PC-9 (cell line): ENCODE results near the gene ANAPC1. TPM values are rescaled to one million over a fixed set of nuclear protein-coding genes. Genes with fewer than 3 reads are reported as not detected.
"Not testable (repeated sequence)": the region's sequence is repeated elsewhere in the genome, so short reads cannot be mapped to it uniquely, and the experiment has no call there.

Source experiments
- BruUV-seq: library from RNA; stranded (reverse); fragments of 400-500 nt; replicated peaks from 2 replicates; lab custom pipeline; 2021; lab: Mats Ljungman, UMichigan
- CTCF ChIA-PET: fragments of 300-600 bp; sonication (Branson Sonifier 250); formaldehyde crosslinking; loops from one replicate; lab custom pipeline; 2022; ENCODE audit warnings: antibody characterized with exemption; lab: Charles Lee
- POLR2A ChIA-PET: fragments of 300-600 bp; sonication (Branson Sonifier 250); formaldehyde crosslinking; loops from one replicate; lab custom pipeline; 2022; ENCODE audit warnings: antibody characterized with exemption; ENCODE audit not compliant: unreplicated experiment; lab: Charles Lee
- DNase-seq, 2 experiments: peaks; one replicate each; pipeline versions ENCODE4 v3.0.0 to v3.0.0-alpha.2; 2015 to 2022; ENCODE audit warnings: mixed read lengths in 1 of 2
- H2AFZ ChIP-seq: fragments of 200-600 bp; sonication (generic); 2 replicates; pipeline ENCODE4 v1.8.1; 2017; ENCODE audit warnings: antibody characterized with exemption
- H3F3A ChIP-seq: fragments of 200-600 bp; sonication (generic); 2 replicates; pipeline ENCODE4 v1.8.1; 2017; ENCODE audit warnings: antibody characterized with exemption, mild to moderate bottlenecking, low read depth; ENCODE audit not compliant: insufficient read depth
- H3K27ac ChIP-seq: fragments of 200-600 bp; sonication (generic); 2 replicates; pipeline ENCODE4 v1.6.1; 2016; ENCODE audit warnings: mixed run types
- H3K27me3 ChIP-seq: fragments of 200-600 bp; sonication (generic); 2 replicates; pipeline ENCODE4 v1.6.1; 2016; ENCODE audit warnings: low read depth, mixed run types; ENCODE audit not compliant: insufficient read depth
- H3K36me3 ChIP-seq: fragments of 200-600 bp; sonication (generic); 2 replicates; pipeline ENCODE4 v1.6.1; 2016; ENCODE audit warnings: low read depth, mixed run types
- H3K4me1 ChIP-seq: fragments of 200-600 bp; sonication (generic); replicated peaks from 2 replicates; pipeline ENCODE4 v1.6.1; 2016; ENCODE audit warnings: mixed run types; ENCODE audit not compliant: insufficient read depth
- H3K4me2 ChIP-seq: fragments of 200-600 bp; sonication (generic); 2 replicates; pipeline ENCODE4 v1.6.1; 2017; ENCODE audit warnings: mixed run types
- H3K4me3 ChIP-seq: fragments of 200-600 bp; sonication (generic); 2 replicates; pipeline ENCODE4 v1.6.1; 2016; ENCODE audit warnings: mixed run types
- H3K79me2 ChIP-seq: fragments of 200-600 bp; sonication (generic); 2 replicates; pipeline ENCODE4 v1.6.1; 2017; ENCODE audit warnings: low read depth, mixed run types
- H3K9me2 ChIP-seq: fragments of 200-600 bp; sonication (generic); 2 replicates; pipeline ENCODE4 v1.8.1; 2017; ENCODE audit warnings: mild to moderate bottlenecking; ENCODE audit not compliant: insufficient read depth
- H3K9me3 ChIP-seq: fragments of 200-600 bp; sonication (generic); 2 replicates; pipeline ENCODE4 v1.8.1; 2016; ENCODE audit warnings: low read depth; ENCODE audit not compliant: insufficient read depth
- H4K20me1 ChIP-seq: fragments of 200-600 bp; sonication (generic); 2 replicates; pipeline ENCODE4 v1.8.1; 2017; ENCODE audit not compliant: insufficient read depth
- intact Hi-C: fragments of 100-400 bp; cut with micrococcal nuclease; formaldehyde crosslinking; loops from one replicate; pipeline ENCODE4 v1.10.0; 2022; ENCODE audit not compliant: unreplicated experiment
- microRNA-seq: library from miRNA; unstranded; fragments of <30 nt; microRNA quantifications from one replicate; pipeline ENCODE4 v1.2.0, GENCODE V29; 2021; ENCODE audit warnings: borderline number of aligned reads, borderline replicate concordance
- total RNA-seq: library from RNA; stranded (reverse); gene quantifications from 2 replicates; pipeline ENCODE4 v1.2.3, GENCODE V29; 2021

The ANAPC1 gene
- total RNA-seq, 1 experiment from 2014 or later, result 59.6 TPM

GRCh38 chr2:111729812-111730458 is 154.1 kb downstream of the ANAPC1 start:
- H3K9me2 ChIP-seq, H3K4me3 ChIP-seq, DNase-seq, H3K79me2 ChIP-seq, POLR2A ChIA-PET, H3K36me3 ChIP-seq, H2AFZ ChIP-seq, H4K20me1 ChIP-seq, CTCF ChIA-PET, H3K27ac ChIP-seq, H3K27me3 ChIP-seq, H3F3A ChIP-seq, H3K4me2 ChIP-seq, BruUV-seq, intact Hi-C loops, H3K9me3 ChIP-seq: not testable (repeated sequence)
- peaks cover 12% of the 10 kb centered on the region; the same call in 1 of the 2 replicates for H3K4me1 ChIP-seq

- H2AFZ ChIP-seq, H3K9me3 ChIP-seq, H3K9me2 ChIP-seq, H3K79me2 ChIP-seq, POLR2A ChIA-PET, intact Hi-C loops, CTCF ChIA-PET, H4K20me1 ChIP-seq, H3K4me3 ChIP-seq, H3F3A ChIP-seq, H3K27me3 ChIP-seq, BruUV-seq, H3K36me3 ChIP-seq: not testable (repeated sequence)
- Histone ChIP-seq H3K4me1 (peaks cover 12% of the 10 kb centered on the region; the same call in 1 of the 2 replicates), H3K27ac (peak overlapping the region; percentile 69), H3K4me2 (peak overlapping the region; percentile 40; the same call in 1 of the 2 replicates)
- peak; percentile 78 to 92 for DNase-seq
These were observed 156.3 kb downstream of the ANAPC1 start for GRCh38 chr2:111727611-111728110.

- H3K27me3 ChIP-seq, H3F3A ChIP-seq, H4K20me1 ChIP-seq, H3K9me3 ChIP-seq, BruUV-seq, H3K27ac ChIP-seq, H2AFZ ChIP-seq, H3K36me3 ChIP-seq, DNase-seq, intact Hi-C loops, H3K79me2 ChIP-seq, H3K9me2 ChIP-seq, H3K4me2 ChIP-seq, H3K4me3 ChIP-seq, CTCF ChIA-PET, POLR2A ChIA-PET: not testable (repeated sequence)
- H3K4me1 ChIP-seq, result peaks cover 12% of the 10 kb centered on the region; the same call in 1 of the 2 replicates
These were observed 158.3 kb downstream of the ANAPC1 start for GRCh38 chr2:111725742-111726141.

- POLR2A ChIA-PET, H3K9me2 ChIP-seq, H3K4me1 ChIP-seq, intact Hi-C loops, H4K20me1 ChIP-seq, H3K79me2 ChIP-seq, H3K36me3 ChIP-seq, BruUV-seq, CTCF ChIA-PET, H3F3A ChIP-seq, H3K4me2 ChIP-seq, H3K27ac ChIP-seq, DNase-seq, H3K27me3 ChIP-seq, H3K4me3 ChIP-seq, H2AFZ ChIP-seq, H3K9me3 ChIP-seq: not testable (repeated sequence)
These were observed 164.4 kb downstream of the ANAPC1 start for GRCh38 chr2:111719610-111720009.

Small RNA genes within 50 kb of the gene (microRNA-seq; reads per million reads assigned to microRNA genes)
- gene MIR4771-2, result not detected

Other genes with a start within 250 kb of the ANAPC1 start
- gene MERTK, start 14.4 kb upstream of the ANAPC1 start, total RNA-seq, result 1.6 and 3.4 TPM in 2 replicates
- 20.1 and 24.4 TPM in 2 replicates for gene TMEM87B, start 171.1 kb upstream of the ANAPC1 start, total RNA-seq